Activated CD8-positive, alpha-beta T cell treated with anti-CD3 and anti-CD28 coated beads for 36 hours (primary cell): ENCODE measurements around the gene NME3. TPM values are rescaled to one million over a fixed set of nuclear protein-coding genes. Genes with fewer than 3 reads are reported as not detected.

Source experiments
- ATAC-seq: fragments of 200-7000 bp; cut with Tn5 transposase; one replicate; pipeline ENCODE4 v1.10.0; 2021; ENCODE audit warnings: mild to moderate bottlenecking, moderate library complexity
- CTCF ChIA-PET: fragments of 350-600 bp; sonication (Branson Sonifier 250); formaldehyde crosslinking; loops from one replicate; lab custom pipeline; 2021; ENCODE audit warnings: antibody characterized with exemption; lab: Charles Lee
- POLR2A ChIA-PET: fragments of 350-600 bp; sonication (Branson Sonifier 250); formaldehyde crosslinking; loops from one replicate; lab custom pipeline; 2021; ENCODE audit warnings: antibody characterized with exemption; lab: Charles Lee
- DNase-seq: peaks from one replicate; pipeline ENCODE4 v3.0.0-alpha.2; 2020
- H3K27ac Mint-ChIP-seq: one replicate; pipeline ENCODE4 v1.8.0; 2021; ENCODE audit warnings: mild to moderate bottlenecking, mixed read lengths
- H3K27me3 Mint-ChIP-seq: one replicate; pipeline ENCODE4 v1.8.0; 2021; ENCODE audit warnings: mixed read lengths
- H3K36me3 Mint-ChIP-seq: one replicate; pipeline ENCODE4 v1.8.0; 2021; ENCODE audit warnings: low read depth, mixed read lengths
- H3K4me1 Mint-ChIP-seq: one replicate; pipeline ENCODE4 v1.8.0; 2021; ENCODE audit warnings: low read depth, mixed read lengths
- H3K4me3 Mint-ChIP-seq: one replicate; pipeline ENCODE4 v1.8.0; 2021; ENCODE audit warnings: mild to moderate bottlenecking, moderate library complexity, mixed read lengths
- H3K9me3 Mint-ChIP-seq: one replicate; pipeline ENCODE4 v1.8.0; 2021; ENCODE audit warnings: mixed read lengths
- CTCF ChIP-seq: fragments of 200-600 bp; IDR thresholded peaks from one replicate; pipeline ENCODE4 v1.8.0; 2022; ENCODE audit warnings: antibody characterized with exemption, mild to moderate bottlenecking
- intact Hi-C: fragments of 100-400 bp; cut with micrococcal nuclease; formaldehyde crosslinking; loops from one replicate; pipeline ENCODE4 v1.10.0; 2022
- total RNA-seq, 2 experiments: library from RNA; stranded (reverse); gene quantifications; one replicate each; pipeline ENCODE4 v1.2.3, GENCODE V29; 2021

Gene NME3
- total RNA-seq, 2 experiments from 2014 or later = 37.8 to 39.6 TPM

- Mint-ChIP-seq H3K4me1 (peaks cover 8% of the 10 kb centered on the region), H3K4me3 (no peak overlapping the region), H3K9me3 (no peaks in the 10 kb centered on the region), H3K36me3 (peaks cover 7% of the 10 kb centered on the region), H3K27ac (no peak overlapping the region), H3K27me3 (no peaks in the 10 kb centered on the region)
- ChIA-PET POLR2A (interaction anchor here (0.6 to 0.9 kb wide), 2 partner anchors 22 to 217 kb away, joined by 3 to 4 read pairs; partner anchors contain the start of gene MAPK8IP3), CTCF (interaction anchor here (0.5 to 1.3 kb wide), 2 partner anchors 9 to 22 kb away, joined by 3 to 4 read pairs; no protein-coding TSS in a partner anchor)
- TF ChIP-seq CTCF = no peak
- ATAC-seq (no peak), DNase-seq (no peak)
- intact Hi-C loops = no loop called here
Observed at GRCh38 chr16:1727651-1728624, 43.4 kb downstream of the NME3 start.

- Mint-ChIP-seq H3K27me3 (no peaks in the 10 kb centered on the region), H3K36me3 (peaks cover 7% of the 10 kb centered on the region), H3K4me3 (no peak overlapping the region), H3K9me3 (no peaks in the 10 kb centered on the region), H3K27ac (no peak overlapping the region), H3K4me1 (peaks cover 14% of the 10 kb centered on the region)
- DNase-seq (no peak), ATAC-seq (no peak)
- POLR2A ChIA-PET = interaction anchor here (0.7 kb wide), 1 partner anchor 42 kb away, joined by 3 read pairs; no protein-coding TSS in a partner anchor
- CTCF ChIA-PET = no interaction called here
- TF ChIP-seq CTCF = no peak
- intact Hi-C loops = no loop called here
Observed at GRCh38 chr16:1726661-1727502, 44.5 kb downstream of the NME3 start.

DNA sequence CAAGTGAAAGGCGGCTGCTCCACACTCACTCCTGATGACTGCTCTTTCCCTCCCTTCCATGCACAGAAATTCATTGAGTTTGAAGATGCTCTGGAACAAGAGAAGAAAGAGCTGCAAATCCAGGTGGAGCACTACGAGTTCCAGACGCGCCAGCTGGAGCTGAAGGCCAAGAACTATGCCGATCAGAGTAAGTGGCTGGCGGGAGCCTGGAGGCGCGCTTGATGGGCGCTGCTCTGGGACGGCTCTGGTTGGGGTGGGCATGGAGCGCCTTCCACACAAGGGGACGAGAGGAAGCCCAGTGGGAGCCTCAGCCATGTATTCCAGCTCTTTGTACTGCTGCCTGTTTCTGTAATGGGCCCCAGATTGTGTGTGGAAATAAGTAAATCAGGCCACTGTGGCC lies 46.9 kb downstream of the NME3 start:
- ChIA-PET CTCF (interaction anchor here (0.9 to 2.1 kb wide), 4 partner anchors 9 to 297 kb away, joined by 3 to 7 read pairs (median 4); no protein-coding TSS in a partner anchor), POLR2A (no interaction called here)
- Mint-ChIP-seq H3K27me3 (no peaks in the 10 kb centered on the region), H3K4me3 (no peak overlapping the region), H3K9me3 (no peaks in the 10 kb centered on the region), H3K27ac (no peak overlapping the region), H3K36me3 (peaks cover 7% of the 10 kb centered on the region), H3K4me1 (peaks cover 20% of the 10 kb centered on the region)
- DNase-seq (no peak), ATAC-seq (no peak)
- intact Hi-C loops = no loop called here
- TF ChIP-seq CTCF = no peak

GRCh38 chr16:1723450-1724147 lies 47.7 kb downstream of the NME3 start:
- ATAC-seq (peak; percentile 68), DNase-seq (peak; percentile 60)
- Mint-ChIP-seq H3K27ac (no peak overlapping the region), H3K36me3 (peaks cover 5% of the 10 kb centered on the region), H3K4me1 (peaks cover 25% of the 10 kb centered on the region), H3K27me3 (no peaks in the 10 kb centered on the region), H3K4me3 (no peak overlapping the region), H3K9me3 (no peaks in the 10 kb centered on the region)
- intact Hi-C loops = no loop called here
- POLR2A ChIA-PET = no interaction called here
- CTCF ChIA-PET = interaction anchor here (0.8 to 2.1 kb wide), 8 partner anchors 8 to 296 kb away, joined by 3 to 7 read pairs (median 4); partner anchors contain the start of genes EME2, JPT2, MRPS34 and NUBP2
- peak; percentile 96 for TF ChIP-seq CTCF
